OCI-LY1 (cell line): Measurements from ENCODE around the gene MYH7.

Source experiments
- EZH2 ChIP-seq: fragments of 200-600 bp; sonication (generic), shearing (Covaris generic); IDR thresholded peaks from 2 replicates; pipeline ENCODE4 v1.8.0; 2017; ENCODE audit warnings: borderline replicate concordance, mixed run types, mild to moderate bottlenecking, antibody characterized with exemption, low read length, moderate library complexity, mixed read lengths
- TF ChIP-seq, protein P1 (sequence below): fragments of 200-600 bp; sonication (generic), shearing (Covaris generic); IDR thresholded peaks from 2 replicates; pipeline ENCODE4 v1.5.1; 2017; ENCODE audit warnings: mild to moderate bottlenecking, antibody characterized with exemption, low read length, moderate library complexity, mixed read lengths

DNA sequence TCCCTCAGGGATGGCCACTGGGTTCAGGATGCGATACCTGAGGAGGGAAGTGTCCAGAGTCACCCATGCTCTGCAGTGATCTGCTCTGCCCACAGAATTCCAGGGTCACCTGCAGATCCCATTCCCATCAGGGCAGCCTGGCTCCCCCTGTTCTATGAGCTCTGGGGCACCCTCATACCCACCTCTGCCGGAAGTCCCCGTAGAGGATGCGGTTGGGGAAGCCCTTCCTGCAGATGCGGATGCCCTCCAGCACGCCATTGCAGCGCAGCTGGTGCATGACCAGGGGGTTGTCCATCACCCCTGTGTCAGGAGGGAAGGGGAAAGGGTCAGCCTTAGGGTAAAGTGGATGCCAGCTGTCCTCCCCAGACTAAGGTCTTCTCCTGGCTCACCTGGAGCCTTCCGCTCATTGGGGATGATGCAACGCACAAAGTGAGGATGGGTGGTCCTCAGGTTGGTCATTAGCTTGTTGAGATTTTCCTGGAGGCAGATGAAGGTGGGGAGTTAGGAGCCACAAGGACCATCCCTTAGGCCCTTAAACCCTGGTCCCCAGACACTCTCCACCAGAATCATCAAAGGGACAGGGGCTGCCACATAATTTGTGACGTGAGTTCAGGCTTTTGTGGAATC lies 38.6 kb downstream of the MYH7 start:
- TF ChIP-seq, protein P1, sequence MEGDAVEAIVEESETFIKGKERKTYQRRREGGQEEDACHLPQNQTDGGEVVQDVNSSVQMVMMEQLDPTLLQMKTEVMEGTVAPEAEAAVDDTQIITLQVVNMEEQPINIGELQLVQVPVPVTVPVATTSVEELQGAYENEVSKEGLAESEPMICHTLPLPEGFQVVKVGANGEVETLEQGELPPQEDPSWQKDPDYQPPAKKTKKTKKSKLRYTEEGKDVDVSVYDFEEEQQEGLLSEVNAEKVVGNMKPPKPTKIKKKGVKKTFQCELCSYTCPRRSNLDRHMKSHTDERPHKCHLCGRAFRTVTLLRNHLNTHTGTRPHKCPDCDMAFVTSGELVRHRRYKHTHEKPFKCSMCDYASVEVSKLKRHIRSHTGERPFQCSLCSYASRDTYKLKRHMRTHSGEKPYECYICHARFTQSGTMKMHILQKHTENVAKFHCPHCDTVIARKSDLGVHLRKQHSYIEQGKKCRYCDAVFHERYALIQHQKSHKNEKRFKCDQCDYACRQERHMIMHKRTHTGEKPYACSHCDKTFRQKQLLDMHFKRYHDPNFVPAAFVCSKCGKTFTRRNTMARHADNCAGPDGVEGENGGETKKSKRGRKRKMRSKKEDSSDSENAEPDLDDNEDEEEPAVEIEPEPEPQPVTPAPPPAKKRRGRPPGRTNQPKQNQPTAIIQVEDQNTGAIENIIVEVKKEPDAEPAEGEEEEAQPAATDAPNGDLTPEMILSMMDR: no peak
- no peak for TF ChIP-seq EZH2
